Suppressor macrophage treated with lipopolysaccharide for 4 hours (primary cell): ENCODE data around the gene FMN2.

Experiments used
- DNase-seq: peaks from one replicate; pipeline ENCODE4 v3.0.0-alpha.2; 2020

FMN2 gene

DNA sequence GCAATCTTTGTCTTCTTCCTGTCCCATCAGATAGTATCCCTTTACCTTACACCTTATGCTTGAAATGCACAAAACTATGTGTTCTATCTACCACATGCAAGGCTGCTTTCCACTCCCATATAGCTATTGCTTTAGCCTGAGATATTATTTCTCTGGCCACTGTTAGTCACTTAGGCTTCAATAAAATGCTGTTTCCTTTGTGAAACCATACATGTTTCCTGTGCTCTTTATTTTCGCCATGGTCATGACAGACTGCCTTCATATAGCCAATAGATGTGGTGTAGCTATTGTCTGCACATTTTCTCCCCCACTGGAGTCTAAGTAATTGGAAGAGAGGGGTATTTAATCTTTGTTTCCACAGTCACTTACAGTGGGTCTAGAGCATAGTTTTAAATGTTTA, 411.9 kb downstream of the FMN2 start:
- DNase-seq: no peak

DNA sequence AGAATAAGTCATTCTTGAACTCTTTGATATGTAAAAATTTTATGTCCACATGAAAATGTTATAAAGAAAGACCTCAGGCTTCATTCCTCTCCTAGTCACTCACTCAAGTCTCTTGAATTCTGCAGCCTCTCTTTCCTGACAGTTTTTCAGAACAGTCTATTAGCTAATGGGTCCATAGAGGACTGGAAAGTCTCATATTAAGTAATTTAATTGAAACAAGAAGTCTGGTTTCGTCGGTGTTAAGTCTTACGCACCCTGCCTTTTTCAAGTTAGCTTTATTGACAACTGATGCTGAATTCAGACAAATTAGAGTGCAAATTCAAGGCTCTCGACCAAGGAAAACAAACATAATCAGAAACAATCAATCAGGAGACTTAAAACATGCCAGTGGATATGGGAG, 414.5 kb downstream of the FMN2 start:
- no peak for DNase-seq

DNA sequence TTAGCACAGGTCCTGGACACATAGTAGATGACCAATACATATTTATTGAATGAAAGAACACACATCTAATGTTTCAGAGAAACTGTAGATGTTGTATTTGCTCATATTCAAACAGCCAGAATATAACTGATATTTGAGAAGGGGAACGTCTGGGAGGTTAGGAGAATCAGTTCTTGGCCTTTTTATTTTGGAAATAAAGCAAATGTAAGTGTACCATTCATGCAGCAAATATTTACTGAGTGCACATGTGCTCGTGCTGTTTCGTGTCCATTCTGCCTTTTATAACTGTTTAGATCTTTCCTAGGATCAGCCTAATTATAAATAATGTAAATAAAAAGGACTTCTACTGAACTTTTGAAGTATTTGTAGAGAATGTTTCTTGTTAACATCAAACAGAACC, 416.5 kb downstream of the FMN2 start:
- no peak for DNase-seq

DNA sequence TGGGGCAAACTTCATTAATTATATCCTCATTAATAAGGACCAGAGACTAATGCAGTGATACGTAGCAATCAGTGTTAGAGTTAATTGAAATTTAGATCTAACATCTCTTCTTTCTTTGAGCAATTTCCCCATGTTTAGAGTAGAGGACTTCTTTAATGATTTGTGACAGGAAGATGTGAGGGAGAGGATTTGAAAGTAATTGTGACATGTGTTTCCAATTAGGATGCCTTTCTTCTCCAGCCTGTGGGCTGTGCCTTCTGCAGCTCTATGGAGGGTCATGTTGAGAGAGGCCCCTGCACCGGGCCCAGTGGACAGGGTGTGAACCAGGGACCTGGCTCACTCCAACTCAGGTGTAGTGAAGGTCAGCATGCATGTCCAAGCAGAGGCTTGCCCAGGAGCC, 417.3 kb downstream of the FMN2 start:
- no peak for DNase-seq

DNA sequence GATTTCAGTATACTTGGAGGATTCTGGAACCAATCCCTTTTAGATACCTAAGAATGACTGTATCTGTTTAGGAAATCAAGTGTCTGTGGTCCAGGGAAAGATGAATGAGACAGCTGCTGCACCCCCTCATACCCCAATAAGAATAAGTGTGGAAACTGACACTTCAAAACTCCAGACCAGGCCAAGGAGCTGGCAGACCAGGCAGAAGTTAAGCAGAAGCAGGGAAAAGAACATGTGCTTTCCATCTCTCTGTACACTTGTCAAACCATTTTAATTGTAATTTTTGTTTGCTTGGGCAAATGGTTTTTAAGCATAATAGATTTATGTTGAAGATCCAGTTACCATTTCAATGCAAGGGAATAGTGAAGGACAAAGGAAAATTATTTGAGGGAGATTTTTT, 420.1 kb downstream of the FMN2 start:
- no peak for DNase-seq

DNA sequence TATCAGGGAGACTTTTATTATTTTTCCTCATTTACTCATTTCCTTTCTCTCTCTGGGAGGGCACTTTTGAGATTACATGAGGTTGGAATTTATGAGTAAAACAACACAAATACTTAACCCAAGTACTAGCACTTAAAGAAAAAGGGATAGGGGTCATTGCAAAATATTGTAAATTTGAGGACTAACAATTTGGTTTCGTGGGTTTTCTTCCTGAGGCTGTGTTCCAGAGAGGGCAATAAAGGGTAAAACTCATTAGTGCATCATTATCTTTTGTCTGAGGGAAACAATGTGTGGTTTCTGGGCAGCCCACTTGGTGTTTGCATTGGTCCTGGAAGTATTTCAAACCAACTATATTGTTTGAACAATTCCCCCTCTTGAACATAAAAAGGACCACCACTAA, 423.8 kb downstream of the FMN2 start:
- DNase-seq: no peak

DNA sequence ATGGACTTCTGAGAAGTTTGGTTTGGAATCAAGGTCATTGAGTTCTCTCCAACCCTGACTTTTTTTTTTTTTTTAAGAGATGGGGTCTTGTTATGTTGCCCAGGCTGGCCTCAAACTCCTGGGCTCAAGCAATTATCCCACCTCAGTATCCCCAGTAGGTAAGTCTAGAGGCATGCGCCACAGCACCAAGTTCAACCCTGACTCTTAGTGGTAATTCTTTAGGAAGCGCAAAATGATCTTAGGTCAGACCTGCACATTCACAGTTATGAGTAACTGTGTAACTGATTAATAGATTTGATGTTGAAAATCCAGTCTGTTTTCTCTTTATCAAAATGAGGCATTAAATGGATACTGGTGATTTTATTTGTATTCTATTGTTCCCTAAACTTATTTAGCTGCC, 424.4 kb downstream of the FMN2 start:
- DNase-seq: no peak

DNA sequence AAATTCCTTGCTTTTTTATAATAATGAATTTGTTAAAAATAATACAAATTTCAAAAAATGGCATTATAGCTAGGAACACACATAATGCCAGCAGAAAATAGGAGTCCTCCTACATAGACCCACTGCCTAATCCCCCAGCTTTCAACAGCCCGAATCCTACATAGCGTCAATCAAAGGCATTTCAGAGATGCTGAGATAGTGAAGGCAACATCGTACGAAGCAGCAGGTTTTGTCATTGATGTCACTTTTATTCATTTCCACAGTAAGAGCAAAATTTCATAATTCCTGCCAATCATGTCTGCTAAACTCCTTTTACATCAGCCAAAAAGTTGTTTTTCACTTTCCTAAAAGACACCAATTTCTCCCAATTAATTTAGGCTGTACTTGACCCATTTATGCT, 426.2 kb downstream of the FMN2 start:
- no peak for DNase-seq

DNA sequence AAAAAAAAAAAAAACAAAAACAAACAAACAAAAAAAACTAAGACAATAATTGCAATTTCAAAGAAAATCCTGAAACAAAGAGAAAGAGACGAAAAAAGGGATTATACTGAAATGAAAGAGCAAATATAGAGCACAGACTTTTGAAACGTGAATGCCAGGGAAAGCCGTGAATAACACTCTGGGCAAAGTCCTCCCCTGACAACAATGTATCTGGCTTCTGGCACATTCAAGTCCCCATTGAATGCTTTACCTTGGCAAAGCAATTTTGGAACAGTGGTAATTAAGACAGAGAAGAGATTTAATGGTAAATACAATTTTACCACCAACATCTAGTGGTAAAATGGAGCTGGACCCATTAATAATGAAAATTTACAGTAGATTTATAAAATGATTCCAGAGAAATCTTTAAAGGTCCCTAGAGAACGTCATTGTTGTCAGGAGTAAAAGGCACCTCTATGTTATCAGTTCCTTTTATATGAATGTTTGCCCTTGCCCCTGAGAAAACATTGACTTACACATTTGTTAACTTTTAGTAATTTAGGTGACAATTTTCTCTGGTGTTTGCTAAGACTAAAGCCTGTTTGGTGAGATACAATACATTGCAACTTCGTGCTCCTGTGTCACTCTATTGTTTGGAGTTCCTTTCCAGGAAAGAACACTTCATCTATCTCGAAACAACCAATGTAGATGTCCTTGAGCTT, 430.6 kb downstream of the FMN2 start:
- no peak for DNase-seq

DNA sequence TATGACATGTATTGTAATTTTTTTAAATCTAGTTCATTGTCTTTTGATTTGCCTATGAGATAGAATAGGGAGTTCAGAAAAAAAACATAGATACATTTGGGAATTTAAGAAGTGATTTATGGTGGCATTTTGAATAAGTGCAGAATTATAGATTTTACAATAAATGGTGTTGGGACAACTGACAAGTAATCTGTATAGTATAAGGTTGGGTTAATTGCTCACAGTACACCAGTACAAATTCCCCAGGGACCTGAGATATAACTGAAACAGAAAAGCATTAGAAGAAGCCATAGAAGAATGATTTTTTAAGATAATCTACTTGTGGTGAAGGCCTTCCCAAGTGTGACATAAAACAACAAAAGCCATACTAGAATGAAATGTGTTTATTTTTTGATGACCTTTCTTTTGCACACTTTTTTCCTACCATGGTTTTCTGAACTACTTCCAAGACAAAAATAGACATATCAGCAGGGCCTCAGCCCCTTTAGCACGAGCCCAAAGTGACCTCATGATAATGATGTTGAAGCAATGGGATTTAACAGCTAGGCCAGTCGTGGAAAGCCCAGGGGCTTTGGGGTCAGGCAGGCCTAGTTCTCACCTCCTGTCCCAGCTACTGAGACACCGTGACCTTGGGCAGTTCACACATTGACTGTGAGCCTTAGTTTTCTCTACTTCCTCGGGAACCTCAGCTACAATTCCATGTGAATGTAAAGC, 432.8 kb downstream of the FMN2 start:
- no peak for DNase-seq
